IMR-90 (cell line): ENCODE data around the gene NEUROD1. TPM values are rescaled to one million over a fixed set of nuclear protein-coding genes. Genes with fewer than 3 reads are reported as not detected.

Experiments used
- ATAC-seq: fragments of 200-7000 bp; cut with Tn5 transposase; 2 replicates; pipeline ENCODE4 v1.9.1; 2020; ENCODE audit warnings: low read depth, mild to moderate bottlenecking, moderate library complexity
- BruUV-seq: library from RNA; stranded (reverse); fragments of 400-500 nt; replicated peaks from 2 replicates; lab custom pipeline; 2021; lab: Mats Ljungman, UMichigan
- CTCF ChIA-PET: fragments of 300-600 bp; formaldehyde crosslinking; extraction: SDS; loops from one replicate; lab custom pipeline; 2021; ENCODE audit warnings: antibody characterized with exemption; lab: Yijun Ruan, JAX
- POLR2A ChIA-PET: fragments of 300-600 bp; sonication (Branson Sonifier 250); formaldehyde crosslinking; loops from one replicate; lab custom pipeline; 2022; ENCODE audit warnings: antibody characterized with exemption; ENCODE audit not compliant: unreplicated experiment; lab: Charles Lee
- DNase-seq: peaks from one replicate; pipeline ENCODE4 v3.0.0; 2013
- H2AFZ ChIP-seq: replicated peaks from 2 replicates; pipeline ENCODE3; 2013; ENCODE audit warnings: low read length, mild to moderate bottlenecking; ENCODE audit not compliant: poor library complexity
- H2AK5ac ChIP-seq: 2 replicates; pipeline ENCODE4 v1.6.1; 2013; ENCODE audit warnings: low read depth, low read length, inconsistent platforms
- H2AK9ac ChIP-seq: replicated peaks from 2 replicates; pipeline ENCODE3; 2013; ENCODE audit warnings: mild to moderate bottlenecking, low read depth, low read length, moderate library complexity; ENCODE audit not compliant: poor library complexity
- H2BK120ac ChIP-seq: 2 replicates; pipeline ENCODE4 v1.6.1; 2013; ENCODE audit warnings: low read depth, low read length, inconsistent platforms
- H2BK15ac ChIP-seq: 3 replicates; pipeline ENCODE4 v1.6.1; 2013; ENCODE audit warnings: low read depth, low read length, inconsistent platforms
- H2BK20ac ChIP-seq: 2 replicates; pipeline ENCODE4 v1.6.1; 2013; ENCODE audit warnings: low read depth, mild to moderate bottlenecking, inconsistent platforms, low read length, moderate library complexity
- H2BK5ac ChIP-seq: 2 replicates; pipeline ENCODE4 v1.6.1; 2013; ENCODE audit warnings: mild to moderate bottlenecking, low read depth, low read length, inconsistent platforms; ENCODE audit not compliant: poor library complexity, severe bottlenecking
- H3K14ac ChIP-seq: replicated peaks from 2 replicates; pipeline ENCODE4 v1.6.1; 2013; ENCODE audit warnings: low read depth, low read length, inconsistent platforms
- H3K18ac ChIP-seq: 2 replicates; pipeline ENCODE4 v1.6.1; 2013; ENCODE audit warnings: low read depth, low read length, control low read depth
- H3K23ac ChIP-seq: 2 replicates; pipeline ENCODE4 v1.6.1; 2013; ENCODE audit warnings: low read depth, low read length, inconsistent platforms
- H3K27ac ChIP-seq: 2 replicates; pipeline ENCODE4 v1.5.1; 2013; ENCODE audit warnings: mild to moderate bottlenecking, control low read depth, low read length; ENCODE audit not compliant: insufficient read depth
- H3K27me3 ChIP-seq: 2 replicates; pipeline ENCODE4 v1.6.1; 2013; ENCODE audit warnings: low read length; ENCODE audit not compliant: control insufficient read depth, insufficient read depth
- H3K36me3 ChIP-seq: 2 replicates; pipeline ENCODE4 v1.6.1; 2013; ENCODE audit warnings: low read length, mixed read lengths; ENCODE audit not compliant: control insufficient read depth, insufficient read depth
- H3K4ac ChIP-seq: 2 replicates; pipeline ENCODE4 v1.6.1; 2013; ENCODE audit warnings: low read depth, low read length, inconsistent platforms
- H3K4me1 ChIP-seq: 2 replicates; pipeline ENCODE4 v1.6.1; 2013; ENCODE audit warnings: low read length, mixed read lengths; ENCODE audit not compliant: control insufficient read depth, insufficient read depth
- H3K4me2 ChIP-seq: 2 replicates; pipeline ENCODE4 v1.6.1; 2013; ENCODE audit warnings: low read depth, mild to moderate bottlenecking, control low read depth, low read length, moderate library complexity
- H3K4me3 ChIP-seq: 2 replicates; pipeline ENCODE4 v1.5.1; 2013; ENCODE audit warnings: low read depth, mild to moderate bottlenecking, control low read depth, low read length, moderate library complexity; ENCODE audit not compliant: insufficient read depth
- H3K56ac ChIP-seq: 2 replicates; pipeline ENCODE4 v1.6.1; 2013; ENCODE audit warnings: low read length, inconsistent platforms; ENCODE audit not compliant: insufficient read depth; ENCODE audit errors: extremely low read depth
- H3K79me1 ChIP-seq, 2 experiments: 2 replicates each; pipeline ENCODE4 v1.6.1; 2013; ENCODE audit warnings: low read length in 2 of 2, inconsistent platforms in 1 of 2, low read depth in 1 of 2
- H3K9ac ChIP-seq: 2 replicates; pipeline ENCODE4 v1.6.1; 2013; ENCODE audit warnings: low read depth, low read length, control low read depth
- H3K9me1 ChIP-seq: 2 replicates; pipeline ENCODE4 v1.6.1; 2013; ENCODE audit warnings: low read length, inconsistent platforms; ENCODE audit not compliant: insufficient read depth
- H3K9me3 ChIP-seq: 2 replicates; pipeline ENCODE4 v1.6.1; 2013; ENCODE audit warnings: low read length; ENCODE audit not compliant: control insufficient read depth, insufficient read depth
- H4K20me1 ChIP-seq: 2 replicates; pipeline ENCODE4 v1.6.1; 2013; ENCODE audit warnings: low read length, inconsistent platforms; ENCODE audit not compliant: insufficient read depth
- H4K5ac ChIP-seq: 2 replicates; pipeline ENCODE4 v1.6.1; 2013; ENCODE audit warnings: mild to moderate bottlenecking, low read depth, low read length, control low read depth
- H4K8ac ChIP-seq, 2 experiments: 2 replicates each; pipeline ENCODE4 v1.6.1; 2013; ENCODE audit warnings: low read depth in 2 of 2, low read length in 2 of 2, control low read depth in 1 of 2, inconsistent platforms in 1 of 2
- H4K91ac ChIP-seq: 2 replicates; pipeline ENCODE4 v1.6.1; 2013; ENCODE audit warnings: low read depth, low read length, inconsistent platforms; ENCODE audit not compliant: insufficient read depth
- POLR2A ChIP-seq: IDR thresholded peaks from 2 replicates; pipeline ENCODE4 v1.6.1; 2012; ENCODE audit warnings: mild to moderate bottlenecking, low read depth, low read length
- RAD21 ChIP-seq: IDR thresholded peaks from 2 replicates; pipeline ENCODE4 v1.6.1; 2012; ENCODE audit warnings: low read length, improper control_type of control experiment
- SMC3 ChIP-seq: fragments of 150-350 bp; IDR thresholded peaks from 2 replicates; pipeline ENCODE4 v1.6.1; 2016; ENCODE audit warnings: low read depth, mild to moderate bottlenecking, antibody characterized with exemption, low read length, moderate library complexity
- dilution Hi-C: fragments of 300-500 bp; cut with HindIII; formaldehyde crosslinking; loops from one replicate; pipeline ENCODE4 v1.14.3; 2018; ENCODE audit warnings: low sequenced_read_pairs; ENCODE audit not compliant: unreplicated experiment
- in situ Hi-C: fragments of 300-500 bp; cut with MboI; formaldehyde crosslinking; loops from 3 replicates; pipeline ENCODE4 v1.14.3; 2019; ENCODE audit warnings: low sequenced_read_pairs, inconsistent platforms, mixed read lengths
- intact Hi-C: fragments of 100-400 bp; cut with micrococcal nuclease; formaldehyde crosslinking; loops from 2 replicates; pipeline ENCODE4 v1.10.0; 2022
- polyA plus RNA-seq, 3 experiments: library from polyadenylated mRNA; depleted of rRNA; stranded (reverse); fragments of >200 nt; gene quantifications; 2 replicates each; pipeline ENCODE4 v1.2.3, GENCODE V29; 2012; ENCODE audit warnings: low replicate concordance in 1 of 3
- total RNA-seq: library from RNA; depleted of rRNA; stranded (reverse); fragments of >200 nt; gene quantifications from 2 replicates; pipeline ENCODE4 v1.2.3, GENCODE V29; 2012; rRNA removed

Gene NEUROD1
- total and polyA plus RNA-seq, 2 of the 4 experiments (the other 2 are of a cell fraction) = not detected

DNA sequence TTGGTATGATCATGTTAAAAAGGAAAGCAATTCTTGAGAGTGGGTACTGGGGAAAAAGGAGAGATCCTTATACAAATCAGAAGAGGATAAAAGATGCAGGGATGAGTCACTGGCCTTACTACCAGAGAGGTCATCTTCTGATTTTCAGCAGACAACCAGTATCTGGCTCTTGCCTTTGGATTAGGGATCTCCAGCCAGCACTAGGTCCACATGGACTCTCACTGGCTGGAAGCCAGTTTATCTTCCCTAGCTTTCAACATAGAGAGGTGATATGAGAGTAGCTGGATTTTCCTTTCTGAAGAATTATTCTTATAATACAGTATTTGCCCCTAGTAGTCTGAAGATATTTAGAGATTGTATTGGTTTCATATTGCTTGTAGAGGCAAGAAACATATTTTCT is 53.6 kb downstream of the NEUROD1 start:
- no peak overlapping the region for H3K4me3 ChIP-seq
- H2AK9ac ChIP-seq = no peak overlapping the region
- no peak for DNase-seq
- H3K36me3 ChIP-seq = no peaks in the 10 kb centered on the region
- ATAC-seq = no peak
- H3K4me2 ChIP-seq = no peak overlapping the region
- H3K27me3 ChIP-seq = peaks cover 3% of the 10 kb centered on the region; the same call in 1 of the 2 replicates
- H2AFZ ChIP-seq = no peak overlapping the region
- no peak overlapping the region for H2BK20ac ChIP-seq
- H3K4me1 ChIP-seq = no peaks in the 10 kb centered on the region
- no peak overlapping the region for H3K9ac ChIP-seq
- H3K56ac ChIP-seq = no peak overlapping the region
- H3K9me1 ChIP-seq = no peaks in the 10 kb centered on the region
- no peak overlapping the region for H3K23ac ChIP-seq
- H2BK5ac ChIP-seq = no peak overlapping the region
- dilution Hi-C loops (no loop called here), in situ Hi-C loops (no loop called here), intact Hi-C loops (loop anchor here (10.0 kb wide), 1 partner anchor 888 kb away; no protein-coding TSS in a partner anchor)
- ChIA-PET CTCF (no interaction called here), POLR2A (no interaction called here)
- H3K27ac ChIP-seq = no peak overlapping the region
- H4K91ac ChIP-seq = no peak overlapping the region
- H3K18ac ChIP-seq = no peak overlapping the region
- H3K14ac ChIP-seq = no peak overlapping the region
- no TSS peak for BruUV-seq
- H3K4ac ChIP-seq = no peak overlapping the region
- H3K9me3 ChIP-seq = no peaks in the 10 kb centered on the region
- no peak overlapping the region for H2BK120ac ChIP-seq
- TF ChIP-seq POLR2A = no peak
- no peak for TF ChIP-seq SMC3
- TF ChIP-seq RAD21 = no peak
- H4K5ac ChIP-seq = no peak overlapping the region
- no peaks in the 10 kb centered on the region for H3K79me1 ChIP-seq
- H2AK5ac ChIP-seq = no peak overlapping the region
- H2BK15ac ChIP-seq = no peak overlapping the region
- H4K8ac ChIP-seq = no peak overlapping the region
- H4K20me1 ChIP-seq = no peaks in the 10 kb centered on the region

Other genes starting within 250 kb of the NEUROD1 start
- gene ITGA4, start 223.1 kb downstream of the NEUROD1 start, total RNA-seq = 13.6 and 20.6 TPM in 2 replicates
- gene ITGA4, start 223.1 kb downstream of the NEUROD1 start, polyA plus RNA-seq (2012; rRNA removed) = 5.8 and 6.9 TPM in 2 replicates
- under 0.01 TPM in 1 of 2 replicates, not detected in the other for gene CERKL, start 23.4 kb downstream of the NEUROD1 start, total RNA-seq
- not detected in 2 replicates for gene CERKL, start 23.4 kb downstream of the NEUROD1 start, polyA plus RNA-seq (2012; rRNA removed)
- 168 and 187 TPM in 2 replicates for gene ITPRID2, start 211.2 kb upstream of the NEUROD1 start, total RNA-seq
- gene ITPRID2, start 211.2 kb upstream of the NEUROD1 start, polyA plus RNA-seq (2012; rRNA removed) = 61.6 and 74.1 TPM in 2 replicates